K562 (cell line): ENCODE measurements around the gene ST8SIA4. TPM values are rescaled to one million over a fixed set of nuclear protein-coding genes. Genes with fewer than 3 reads are reported as not detected.

Experiments used
- ATAC-seq: fragments of 200-7000 bp; cut with Tn5 transposase; 3 replicates; pipeline ENCODE4 v1.9.1; 2020; ENCODE audit warnings: moderate library complexity
- BruUV-seq: library from RNA; stranded (reverse); fragments of 400-500 nt; replicated peaks from 2 replicates; lab custom pipeline; 2021; lab: Mats Ljungman, UMichigan
- CTCF ChIA-PET: fragments of 300-600 bp; formaldehyde crosslinking; extraction: SDS; loops from one replicate; lab custom pipeline; 2021; ENCODE audit warnings: low intra/inter-chr PET ratio; lab: Yijun Ruan, JAX
- POLR2A ChIA-PET: fragments of 300-600, 350-650 bp; sonication (Branson Sonifier 250); formaldehyde crosslinking; extraction: SDS; loops from one replicate; lab custom pipeline; 2021; ENCODE audit warnings: antibody characterized with exemption, inconsistent platforms; lab: Yijun Ruan, JAX
- DNase-seq, 4 experiments: peaks; one replicate each; pipeline versions ENCODE4 v3.0.0 to v3.0.0-alpha.2; 2011 to 2018; ENCODE audit warnings: low spot score in 3 of 4, mixed read lengths in 3 of 4; ENCODE audit errors: extremely low read depth in 1 of 4
- FAIRE-seq: peaks from 2 replicates; lab custom pipeline; 2011; peaks lifted over from hg19 to GRCh38; lab: Jason Lieb, UNC
- H2AFZ ChIP-seq: 2 replicates; pipeline ENCODE4 v1.6.0; 2011; ENCODE audit warnings: low read depth, low read length, control low read depth, inconsistent platforms
- H3K27ac ChIP-seq: fragments of 200-600 bp; 3 replicates; pipeline ENCODE4 v1.8.0; 2011; ENCODE audit warnings: low read depth, mild to moderate bottlenecking, control low read depth, inconsistent platforms, low read length, moderate library complexity, mixed read lengths; ENCODE audit errors: extremely low read depth
- H3K27me3 ChIP-seq, 2 experiments: fragments of 300-600 bp in 1 of 2; 2 replicates in 1 of 2; 3 replicates in 1 of 2; pipeline versions ENCODE4 v1.6.0 to v1.8.0; 2011; ENCODE audit warnings: inconsistent platforms in 2 of 2, low read length in 2 of 2, mild to moderate bottlenecking in 1 of 2, mixed read lengths in 1 of 2, moderate library complexity in 1 of 2; ENCODE audit not compliant: control insufficient read depth in 2 of 2, insufficient read depth in 2 of 2
- H3K36me3 ChIP-seq: fragments of 300-600 bp; 3 replicates; pipeline ENCODE4 v1.8.0; 2011; ENCODE audit warnings: mild to moderate bottlenecking, low read length, inconsistent platforms; ENCODE audit not compliant: control insufficient read depth, insufficient read depth
- H3K4me1 ChIP-seq, 2 experiments: fragments of 200-600 bp in 1 of 2; replicated peaks in 1 of 2; 2 replicates in 1 of 2; 3 replicates in 1 of 2; pipeline versions ENCODE4 v1.5.1 to v1.8.0; 2011; ENCODE audit warnings: inconsistent platforms in 2 of 2, low read length in 2 of 2, mild to moderate bottlenecking in 1 of 2, mixed read lengths in 1 of 2, moderate library complexity in 1 of 2; ENCODE audit not compliant: control insufficient read depth in 2 of 2, insufficient read depth in 2 of 2
- H3K4me2 ChIP-seq: 2 replicates; pipeline ENCODE4 v1.6.1; 2011; ENCODE audit warnings: low read length, control low read depth, inconsistent platforms, mixed read lengths; ENCODE audit not compliant: insufficient read depth
- H3K4me3 ChIP-seq: fragments of 200-600 bp; sonication (generic), shearing (Covaris generic); 2 replicates; pipeline ENCODE4 v1.5.1; 2016; ENCODE audit warnings: control low read depth, inconsistent platforms
- H3K79me2 ChIP-seq: fragments of 200-600 bp; 3 replicates; pipeline ENCODE4 v1.8.0; 2011; ENCODE audit warnings: low read length, inconsistent platforms; ENCODE audit not compliant: control insufficient read depth, insufficient read depth
- H3K9ac ChIP-seq, 2 experiments: 2 replicates each; pipeline versions ENCODE4 v1.6.0 to v1.6.1; 2011; ENCODE audit warnings: low read depth in 2 of 2, low read length in 2 of 2, control low read depth in 1 of 2, inconsistent platforms in 1 of 2, mild to moderate bottlenecking in 1 of 2, mixed read lengths in 1 of 2; ENCODE audit not compliant: insufficient read depth in 1 of 2
- H3K9me1 ChIP-seq: one replicate; pipeline ENCODE4 v1.6.0; 2011; ENCODE audit warnings: inconsistent platforms, mild to moderate bottlenecking, low read length, moderate library complexity; ENCODE audit not compliant: control insufficient read depth, insufficient read depth
- H3K9me3 ChIP-seq: replicated peaks from 2 replicates; pipeline ENCODE4 v1.5.1; 2011; ENCODE audit warnings: low read depth, low read length, inconsistent platforms; ENCODE audit not compliant: control insufficient read depth, insufficient read depth
- H4K20me1 ChIP-seq: replicated peaks from 2 replicates; pipeline ENCODE4 v1.6.1; 2011; ENCODE audit warnings: low read length, inconsistent platforms, mixed read lengths; ENCODE audit not compliant: control insufficient read depth, insufficient read depth
- ATF3 ChIP-seq, 2 experiments: fragments of 450-650 bp in 1 of 2; sonication (generic) in 1 of 2; formaldehyde crosslinking in 1 of 2; IDR thresholded peaks in 1 of 2; conservative IDR thresholded peaks in 1 of 2; 2 replicates each; pipeline versions ENCODE4 v1.6.1 to v1.8.1; 2016 to 2023; ENCODE audit warnings: mild to moderate bottlenecking in 2 of 2, moderate library complexity in 2 of 2, inconsistent platforms in 1 of 2, missing genetic modification reagents in 1 of 2
- CEBPB ChIP-seq: fragments of 450-650 bp; IDR thresholded peaks from 2 replicates; pipeline ENCODE4 v1.6.1; 2016; ENCODE audit warnings: missing genetic modification characterization, missing compliant biosample characterization
- EZH2 ChIP-seq: IDR thresholded peaks from 2 replicates; pipeline ENCODE4 v1.6.1; 2012; ENCODE audit warnings: low read depth, mild to moderate bottlenecking, inconsistent platforms, low read length, borderline replicate concordance
- HDAC2 ChIP-seq: fragments of 450-650 bp; IDR thresholded peaks from 2 replicates; pipeline ENCODE4 v1.6.1; 2016; ENCODE audit warnings: mild to moderate bottlenecking
- HMG20A ChIP-seq: fragments of 450-650 bp; formaldehyde crosslinking; conservative IDR thresholded peaks from 2 replicates; pipeline ENCODE4 v1.4.0; 2020; ENCODE audit warnings: mild to moderate bottlenecking, mixed read lengths
- MAFK ChIP-seq: IDR thresholded peaks from 2 replicates; pipeline ENCODE4 v1.6.1; 2011; ENCODE audit warnings: low read length, improper control_type of control experiment
- SMARCB1 ChIP-seq: IDR thresholded peaks from 2 replicates; pipeline ENCODE4 v1.6.1; 2011; ENCODE audit warnings: improper control_type of control experiment, low read depth; ENCODE audit not compliant: insufficient read length
- TSC22D4 ChIP-seq: fragments of 450-650 bp; IDR thresholded peaks from 2 replicates; pipeline ENCODE4 v1.6.1; 2016; ENCODE audit warnings: missing genetic modification characterization, missing biosample characterization, control low read depth
- ZBTB26 ChIP-seq: fragments of 450-650 bp; formaldehyde crosslinking; IDR thresholded peaks from 2 replicates; pipeline ENCODE4 v1.4.0; 2022; ENCODE audit warnings: missing genetic modification characterization
- ZBTB5 ChIP-seq: fragments of 450-650 bp; IDR thresholded peaks from 2 replicates; pipeline ENCODE4 v1.6.1; 2017; ENCODE audit warnings: antibody characterized with exemption
- ZNF384 ChIP-seq: IDR thresholded peaks from 2 replicates; pipeline ENCODE4 v1.6.1; 2012; ENCODE audit warnings: low read depth, low read length, improper control_type of control experiment
- in situ Hi-C: fragments of 300-500 bp; cut with MboI; formaldehyde crosslinking; loops from 4 replicates; pipeline ENCODE4 v1.15.0; 2018; ENCODE audit warnings: inconsistent platforms, mixed read lengths
- intact Hi-C: fragments of 100-400 bp; cut with micrococcal nuclease; formaldehyde crosslinking; loops from 2 replicates; pipeline ENCODE4 v1.14.2; 2022
- polyA plus RNA-seq, 8 experiments: library from polyadenylated mRNA; depleted of rRNA in 4 of 8; stranded (reverse) in 5 of 8; unstranded in 3 of 8; fragments of >200 nt; fragmentation: Nextera tagmentation in 2 of 8; fragmentation: Illumina TruSeq in 1 of 8; extraction: Ambion mirVana in 2 of 8; extraction: Trizol in 1 of 8; gene quantifications; 2 replicates each; pipeline versions ENCODE4 v1.2.1 to v1.2.3, GENCODE V29; 2011 to 2014; ENCODE audit warnings: inconsistent platforms in 1 of 8, missing spikeins in 1 of 8
- total RNA-seq, 7 experiments: library from RNA; depleted of rRNA in 6 of 7; stranded (reverse); fragments of >200 nt in 6 of 7; fragmentation: Illumina TruSeq in 2 of 7; extraction: Trizol in 2 of 7; gene quantifications; 2 replicates each; pipeline versions ENCODE4 v1.2.1 to v1.2.3, GENCODE V29; 2011 to 2021; ENCODE audit warnings: low replicate concordance in 1 of 7

Gene ST8SIA4
- total and polyA plus RNA-seq, 9 of the 15 experiments (the other 6 are each of a cell fraction or from before 2014, with no cell fraction given): 0.22 to 2.0 (median 0.54) TPM

GRCh38 chr5:100855295-100855694, 47.8 kb downstream of the ST8SIA4 start (continued):
- TF ChIP-seq ZBTB5: no peak

GRCh38 chr5:100854591-100854990, 48.5 kb downstream of the ST8SIA4 start:
- Histone ChIP-seq H3K79me2 (no peaks in the 10 kb centered on the region), H3K36me3 (no peaks in the 10 kb centered on the region), H3K9ac (no peak overlapping the region), H3K27ac (no peak overlapping the region), H3K4me1 (no peaks in the 10 kb centered on the region), H4K20me1 (no peaks in the 10 kb centered on the region), H3K27me3 (no peaks in the 10 kb centered on the region), H3K4me2 (no peak overlapping the region), H3K9me3 (no peaks in the 10 kb centered on the region), H2AFZ (no peak overlapping the region), H3K9me1 (no peaks in the 10 kb centered on the region), H3K4me3 (no peak overlapping the region)
- ATAC-seq: no peak
- no peak for TF ChIP-seq EZH2
- TF ChIP-seq CEBPB (tag): no peak
- no peak for TF ChIP-seq MAFK
- TF ChIP-seq ATF3 (IDR thresholded peaks at IDR 0.05): no peak
- TF ChIP-seq ATF3 (CRISPR knock-in tag; conservative IDR thresholded peaks at IDR 0.05): no peak
- no peak for TF ChIP-seq ZNF384
- TF ChIP-seq HDAC2: no peak
- no peak for TF ChIP-seq TSC22D4 (tag)
- no peak for TF ChIP-seq SMARCB1
- TF ChIP-seq ZBTB26 (CRISPR knock-in tag): no peak
- no peak for TF ChIP-seq HMG20A (CRISPR knock-in tag)
- ChIA-PET POLR2A (no interaction called here), CTCF (no interaction called here)
- no peak for DNase-seq
- in situ Hi-C loops: no loop called here
- no peak for FAIRE-seq
- BruUV-seq: no TSS peak
- intact Hi-C loops: no loop called here
